GDM1 (cell line): ENCODE data around the gene RGS17.
A peak's percentile ranks its signal among the peaks of the same experiment; 100 is the strongest.
"Not testable (repeated sequence)": the region's sequence is repeated elsewhere in the genome, so short reads cannot be mapped to it uniquely, and the experiment has no call there.

Source experiments
- DNase-seq: peaks from one replicate; lab custom pipeline; 2025; lab: John Stamatoyannopoulos, UW

The RGS17 gene

DNA sequence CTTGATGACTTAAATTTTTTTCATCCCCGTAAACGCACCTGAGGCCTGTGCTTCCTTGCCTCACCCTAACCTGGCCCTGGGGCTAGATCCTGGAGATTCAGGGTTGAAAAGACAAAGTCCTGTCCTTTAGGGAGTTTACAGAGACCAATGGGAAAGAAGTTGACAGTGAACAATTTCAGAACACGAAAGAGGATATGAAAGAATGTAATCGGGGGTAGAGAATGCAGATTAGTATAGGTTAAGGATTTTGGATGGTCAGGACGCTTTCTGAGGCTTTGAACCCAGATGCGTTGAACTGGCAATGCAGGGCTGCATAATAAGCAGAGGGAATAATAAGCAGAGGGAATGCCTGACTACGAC, 146.6 kb downstream of the RGS17 start:
- no peak for DNase-seq

DNA sequence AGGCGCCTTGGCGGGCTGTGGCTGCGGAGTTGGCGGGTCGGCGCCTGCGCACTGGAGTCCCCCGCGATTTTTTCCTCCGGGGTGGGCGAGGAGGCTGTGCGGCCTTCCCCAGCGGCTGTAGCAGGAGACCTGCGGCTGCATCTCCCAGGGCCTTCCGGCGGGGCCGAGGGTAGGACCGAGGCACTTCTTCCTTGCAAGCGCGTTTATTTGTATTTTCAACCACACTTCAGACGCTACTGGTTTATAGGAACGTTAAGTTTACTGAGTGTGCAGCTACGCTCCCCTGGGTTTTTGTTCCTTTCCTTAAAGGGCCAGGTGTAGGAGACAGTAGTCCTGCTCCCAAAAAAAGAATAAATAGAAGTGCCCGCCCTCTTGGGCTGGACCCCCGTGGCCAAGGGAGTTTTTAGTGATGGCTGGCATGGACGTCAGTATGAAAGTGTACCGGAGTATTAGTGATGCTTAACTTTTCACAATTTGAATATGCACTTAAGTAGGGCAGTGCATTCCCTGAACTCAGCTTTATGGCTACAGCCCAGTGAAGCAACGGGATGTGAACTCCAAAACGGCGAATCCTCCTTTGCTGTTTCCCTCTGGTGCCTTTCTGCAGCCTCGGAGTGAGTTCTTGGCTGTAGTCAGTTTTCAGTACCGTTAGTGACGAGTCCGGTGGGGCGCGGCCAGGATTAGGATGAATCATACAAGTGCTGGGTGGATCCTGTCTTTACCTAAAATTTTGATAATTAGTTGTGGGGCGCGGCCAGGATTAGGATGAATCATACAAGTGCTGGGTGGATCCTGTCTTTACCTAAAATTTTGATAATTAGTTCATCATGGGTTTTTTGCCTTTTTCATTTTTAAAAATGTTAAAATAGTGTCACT, 147.2 kb downstream of the RGS17 start:
- DNase-seq = peak; percentile 49

DNA sequence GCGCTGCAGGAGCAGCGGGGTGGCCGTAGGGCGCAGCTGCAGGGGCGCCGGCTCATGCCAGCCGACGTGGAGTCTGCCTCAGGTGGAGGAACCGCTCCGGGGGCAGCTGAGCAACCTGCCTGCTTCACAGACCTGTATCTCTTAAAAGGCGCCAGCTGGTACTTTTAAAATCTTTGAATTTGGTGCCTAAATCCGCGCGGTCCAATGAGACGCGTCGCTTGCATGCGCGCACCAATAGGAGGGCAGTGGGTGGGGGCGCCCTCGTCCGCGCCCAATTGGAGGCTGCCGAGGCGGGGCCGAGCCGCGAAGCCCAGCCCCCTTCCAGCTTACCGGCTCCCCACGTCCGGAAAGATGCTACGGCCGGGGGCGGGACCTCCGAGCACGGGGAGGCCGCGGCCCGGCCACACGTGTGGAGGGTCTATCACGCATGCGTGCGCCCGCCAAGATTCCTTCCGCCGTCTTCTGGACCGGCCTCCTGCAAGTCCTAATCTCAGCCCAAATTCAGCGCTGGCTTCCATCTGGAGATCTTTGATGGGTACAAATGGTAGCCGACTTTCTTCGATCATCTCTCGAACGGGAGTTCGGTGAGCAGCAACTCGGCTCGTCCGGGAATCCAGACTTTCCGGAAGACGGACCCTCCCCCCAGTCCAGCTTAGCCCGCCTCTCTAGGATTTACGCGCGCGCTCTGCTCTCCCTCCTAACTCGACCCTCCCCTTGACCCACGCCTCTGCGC, 148.0 kb downstream of the RGS17 start, which contains the start of gene FBXO5:
Gene FBXO5, minus strand, starts transcription at position 138 of the 733 bp plus-strand sequence. Its CDS starts 82 bp downstream, at position 56.
- DNase-seq = peak; percentile 97

DNA sequence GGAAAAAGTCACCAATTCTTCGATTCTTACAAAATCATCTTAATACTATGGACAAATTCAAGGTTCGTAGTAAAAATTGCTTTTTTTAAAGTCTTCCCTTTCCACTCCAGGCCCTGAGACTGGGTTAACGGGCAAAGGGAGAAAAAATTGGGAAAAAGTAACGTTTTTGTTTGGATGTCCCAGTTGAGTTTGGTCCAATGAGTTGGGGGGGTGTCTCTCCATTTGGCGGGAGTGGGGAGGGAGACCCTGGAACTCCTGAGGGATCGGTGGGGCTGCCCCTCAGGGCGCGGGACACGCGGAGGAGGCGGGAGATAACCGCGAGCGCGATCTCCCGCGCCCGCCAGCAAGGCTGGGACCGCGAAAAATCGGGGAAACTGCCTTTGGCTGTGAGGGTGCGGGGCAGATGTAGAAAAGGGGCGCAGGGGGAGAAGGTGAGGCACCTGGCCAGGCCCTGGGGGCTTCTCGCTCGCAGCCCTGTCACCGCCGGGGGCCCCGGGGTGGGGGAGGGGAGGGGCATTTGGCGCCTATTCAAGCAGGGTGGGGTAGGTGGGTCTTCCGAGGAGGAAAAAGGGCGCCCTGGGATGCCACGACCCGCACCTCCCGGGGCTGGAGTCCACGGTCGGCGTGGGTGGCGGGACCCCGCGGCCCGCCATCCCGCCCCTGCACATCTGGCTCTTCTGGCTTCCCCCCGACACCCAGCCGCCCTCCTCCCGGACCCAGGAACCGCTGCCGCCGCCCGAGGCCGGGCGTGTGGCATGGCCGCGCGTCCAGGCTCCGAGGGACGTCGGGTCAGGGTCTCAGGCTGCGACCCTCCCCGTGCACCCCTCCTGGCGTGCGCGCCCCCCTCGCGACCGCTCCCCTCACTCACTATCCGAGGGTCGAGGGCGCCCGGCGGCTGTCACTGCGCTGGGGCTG, 148.8 kb downstream of the RGS17 start:
- DNase-seq = no peak

DNA sequence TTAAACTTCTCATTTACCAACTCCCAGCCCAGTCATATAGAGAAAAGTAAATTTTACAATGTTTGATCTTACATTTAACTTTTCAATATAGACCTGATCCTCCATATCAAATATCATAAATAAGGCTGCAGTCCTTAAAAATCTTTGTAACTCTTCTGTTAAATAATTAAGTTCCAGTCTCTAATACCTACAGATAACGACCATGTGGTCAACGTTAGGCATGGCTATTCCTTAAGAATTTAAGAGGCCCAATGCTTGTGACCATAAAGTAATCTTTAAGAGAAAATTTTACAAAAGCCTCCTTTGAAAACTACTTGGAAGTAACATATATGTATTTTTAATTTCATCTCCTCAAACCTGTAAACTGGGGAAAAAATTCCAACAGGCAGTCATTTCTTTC, 149.9 kb downstream of the RGS17 start:
- no peak for DNase-seq

DNA sequence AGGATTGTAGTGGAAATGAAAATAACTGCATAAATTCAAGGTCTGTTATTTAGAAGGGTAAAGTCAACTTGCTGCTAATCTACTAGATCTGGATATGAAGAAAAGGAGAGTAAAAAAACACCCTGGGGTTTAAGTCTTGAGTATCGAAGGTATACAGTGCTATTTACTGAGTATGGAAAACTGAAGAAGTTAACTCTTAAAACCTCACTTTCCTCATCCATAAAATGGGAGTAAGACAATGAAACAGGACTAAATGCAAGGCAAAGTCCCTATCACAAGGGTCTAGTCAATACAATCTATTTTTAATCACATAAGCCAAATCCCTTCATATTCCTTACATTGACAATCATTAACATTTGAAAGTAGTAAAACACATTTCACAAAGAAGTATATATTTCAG, 150.4 kb downstream of the RGS17 start:
- no peak for DNase-seq

DNA sequence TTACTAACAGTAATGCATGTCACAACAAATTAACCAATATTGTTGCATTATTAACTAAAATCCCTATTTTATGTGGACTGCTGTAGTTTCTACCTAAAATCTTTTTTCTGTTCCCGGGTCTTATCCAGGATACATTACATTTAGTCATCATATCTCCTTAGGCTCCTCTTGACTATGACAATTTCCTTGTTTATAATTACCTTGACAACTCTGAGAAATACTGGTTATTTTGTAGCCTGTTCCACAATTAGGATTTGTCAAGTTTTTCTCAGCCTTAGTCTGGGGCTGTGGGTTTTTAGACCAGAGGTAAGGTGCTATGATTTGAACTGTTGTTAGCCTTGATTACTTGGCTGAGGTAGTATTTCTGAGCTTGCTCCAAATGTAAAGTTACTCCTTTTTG, 152.0 kb downstream of the RGS17 start:
- no peak for DNase-seq

DNA sequence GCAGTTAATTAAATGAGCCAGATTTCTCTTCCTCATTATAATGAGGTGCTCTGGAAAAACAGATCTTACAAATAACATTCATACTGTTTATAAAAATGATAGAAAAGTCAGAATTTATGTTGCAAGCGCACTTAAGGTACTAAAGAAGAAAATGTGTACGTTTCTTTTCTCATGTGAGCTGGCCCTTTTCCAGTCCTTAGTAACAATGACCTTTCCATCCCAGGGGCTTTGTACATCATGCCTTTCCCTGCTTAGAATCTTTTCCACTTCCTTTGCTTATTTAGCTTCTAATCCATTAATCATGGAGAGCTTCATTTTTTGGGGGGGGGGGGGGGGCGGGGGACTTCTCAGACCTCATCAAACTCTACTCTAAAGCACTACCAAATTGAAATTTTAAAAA, 153.0 kb downstream of the RGS17 start:
- no peak for DNase-seq

DNA sequence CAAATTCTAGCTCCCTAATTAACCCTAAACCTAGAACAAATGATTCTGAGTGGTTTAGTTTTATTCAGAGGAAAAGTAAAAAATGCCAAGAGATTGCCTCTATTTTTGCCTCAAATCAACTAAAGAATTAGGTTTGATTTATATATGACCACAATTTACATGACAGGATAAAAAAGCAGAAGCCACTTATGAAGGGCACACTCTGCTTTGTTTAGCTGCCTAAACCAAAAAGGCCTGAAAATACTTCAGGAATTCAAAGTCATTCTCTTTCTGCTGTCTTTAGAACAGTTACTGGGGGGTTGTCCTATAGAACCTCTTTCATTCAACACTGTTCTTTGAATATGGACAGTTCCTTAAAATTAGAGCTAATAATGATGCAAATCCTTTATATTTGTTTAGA, 153.5 kb downstream of the RGS17 start:
- no peak for DNase-seq

DNA sequence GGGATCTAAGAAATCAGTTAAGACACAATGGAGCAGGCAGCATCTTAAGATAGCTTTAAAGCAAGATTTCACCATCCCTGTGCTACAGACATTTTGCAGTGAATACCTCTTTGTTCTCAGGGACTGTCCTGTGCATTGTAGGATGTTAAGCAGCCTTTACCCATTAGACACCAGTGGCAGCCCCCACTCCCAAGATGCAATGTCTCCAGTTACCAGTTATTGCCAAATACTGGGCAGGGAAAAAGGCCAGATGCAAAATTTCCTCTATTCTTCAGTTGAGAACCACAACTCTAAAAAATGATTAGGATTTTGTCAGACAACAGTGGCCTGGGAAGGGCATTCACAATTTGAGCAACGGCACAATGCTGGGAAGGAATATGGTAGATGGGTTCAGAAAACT, 154.3 kb downstream of the RGS17 start:
- no peak for DNase-seq

DNA sequence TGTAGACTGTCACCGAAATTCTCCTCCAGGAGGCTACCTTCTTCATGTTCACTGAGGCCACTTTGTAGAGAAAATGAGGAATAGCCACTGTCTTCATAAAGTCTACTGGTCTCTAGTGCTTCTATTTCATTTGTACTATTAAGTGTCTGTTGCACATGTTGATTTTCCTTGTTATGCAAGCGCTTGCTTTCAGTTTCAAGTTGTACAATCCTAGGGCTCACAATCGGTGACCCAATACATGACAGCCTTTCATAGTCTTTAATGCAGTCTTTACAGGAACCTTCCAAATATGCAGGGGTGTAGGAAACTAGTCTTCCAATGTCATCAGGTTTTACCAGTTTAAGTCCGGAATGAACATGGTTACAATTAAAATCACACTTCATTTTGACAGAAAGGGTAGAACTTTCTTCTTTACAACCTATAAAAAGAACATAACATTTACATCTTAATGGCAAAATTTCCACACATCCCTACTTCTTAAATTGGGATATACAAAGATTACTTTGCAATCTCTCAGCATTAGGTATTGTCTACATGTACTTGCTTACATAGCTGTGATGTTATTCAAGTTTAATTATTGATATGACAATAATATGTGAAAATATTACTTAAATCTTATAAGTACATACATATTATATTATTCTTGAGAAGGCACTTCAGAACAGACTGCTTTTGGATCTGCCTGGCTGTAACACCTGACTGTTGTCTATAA, 155.7 kb downstream of the RGS17 start:
- no peak for DNase-seq

DNA sequence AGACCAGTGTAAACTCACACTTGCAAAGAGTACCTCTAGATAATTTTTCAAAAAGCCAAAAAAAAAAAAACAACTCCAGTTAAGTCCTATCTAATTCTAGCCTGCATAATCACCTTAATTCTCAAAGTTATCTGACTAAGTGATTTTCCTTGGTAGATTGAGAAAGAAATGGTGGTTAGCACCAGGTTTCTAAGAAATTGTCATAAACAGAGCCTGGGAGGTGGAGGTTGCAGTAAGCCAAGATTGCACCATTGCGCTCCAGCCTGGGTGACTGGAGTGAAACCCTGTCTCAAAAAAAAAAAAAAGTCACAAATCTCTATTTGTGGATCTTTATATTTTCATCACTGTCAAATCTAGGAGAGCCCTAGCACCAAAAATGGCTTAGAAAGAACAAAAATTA, 157.2 kb downstream of the RGS17 start:
- no peak for DNase-seq

DNA sequence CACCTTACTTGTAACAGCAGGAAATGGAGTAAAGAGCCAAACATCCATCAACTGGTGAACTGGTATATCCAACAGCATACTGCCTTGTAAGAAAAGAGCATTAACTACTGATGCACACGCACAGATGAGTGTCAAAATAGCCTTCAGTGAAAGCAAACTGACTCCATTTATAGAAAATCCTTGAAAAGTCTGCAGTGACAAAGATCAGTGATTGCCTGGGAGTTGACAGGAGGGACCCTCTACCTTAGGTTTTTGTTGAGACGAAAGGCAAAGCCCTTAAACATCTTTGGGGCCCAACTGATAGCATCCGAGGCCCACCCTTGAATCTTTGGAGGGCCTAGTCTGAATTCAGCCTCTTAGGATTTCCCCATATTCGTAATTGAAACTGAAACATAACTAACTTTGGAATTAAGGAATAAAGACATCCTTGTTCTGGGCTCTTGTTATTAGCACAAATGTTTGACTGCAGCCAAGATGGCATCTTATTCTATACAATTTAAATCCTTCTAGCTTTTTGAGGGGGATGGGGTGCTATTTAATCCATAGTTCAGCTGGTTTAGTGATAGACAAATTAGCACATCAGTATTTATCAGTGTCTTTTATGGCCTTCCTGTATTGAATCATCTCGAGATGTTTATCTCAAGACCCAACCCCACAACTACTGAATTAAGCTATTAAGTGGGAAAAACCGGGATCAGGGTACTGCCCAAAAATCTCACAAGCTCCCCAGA, 161.2 kb downstream of the RGS17 start:
- DNase-seq = no peak

DNA sequence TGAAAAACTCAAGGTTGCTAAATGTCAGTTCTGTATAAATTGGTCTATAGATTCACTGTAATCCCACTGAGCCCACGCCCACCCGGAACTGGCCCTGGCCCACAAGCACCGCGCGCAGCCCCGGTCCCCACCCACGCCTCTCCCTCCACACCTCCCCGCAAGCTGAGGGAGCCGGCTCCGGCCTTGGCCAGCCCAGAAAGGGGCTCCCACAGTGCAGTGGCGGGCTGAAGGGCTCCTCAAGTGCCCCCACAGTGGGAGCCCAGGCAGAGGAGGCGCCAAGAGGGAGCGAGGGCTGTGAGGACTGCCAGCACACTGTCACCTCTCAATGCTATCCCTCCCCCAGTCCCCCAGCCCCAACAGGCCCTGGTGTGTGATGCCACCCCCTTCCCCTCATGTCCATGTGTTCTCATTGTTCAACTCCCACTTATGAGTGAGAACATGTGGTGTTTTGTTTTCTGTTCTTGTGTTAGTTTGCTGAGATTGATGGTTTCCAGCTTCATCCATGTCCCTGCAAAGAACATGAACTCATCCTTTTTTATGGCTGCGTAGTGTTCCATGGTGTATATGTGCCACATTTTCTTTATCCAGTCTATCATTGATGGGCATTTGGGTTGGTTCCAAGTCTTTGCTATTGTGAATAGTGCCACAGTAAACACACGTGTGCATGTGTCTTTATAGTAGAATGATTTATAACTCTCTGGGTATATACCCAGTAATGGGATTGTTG, 164.8 kb downstream of the RGS17 start:
- not testable (repeated sequence) for DNase-seq

DNA sequence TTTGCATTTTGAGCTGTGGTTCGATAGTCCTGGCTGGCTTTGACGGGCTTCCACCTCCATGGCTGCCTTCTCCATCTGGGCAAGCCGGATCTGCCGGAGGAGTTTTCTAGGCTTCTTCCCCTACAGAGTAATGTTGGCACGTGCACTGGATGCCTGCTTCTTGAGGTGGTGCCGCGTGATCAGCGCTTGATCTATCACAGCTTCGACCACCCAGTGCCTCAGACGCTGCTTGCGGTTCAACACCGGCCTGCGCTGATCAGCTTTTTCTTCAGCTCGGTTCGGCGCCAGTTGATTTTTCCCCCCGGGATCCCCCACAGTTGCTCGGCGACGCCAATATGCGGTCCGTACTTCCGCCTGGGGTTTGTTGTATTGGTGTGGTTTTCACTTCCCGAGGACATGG, 171.7 kb downstream of the RGS17 start:
- DNase-seq = no peak

DNA sequence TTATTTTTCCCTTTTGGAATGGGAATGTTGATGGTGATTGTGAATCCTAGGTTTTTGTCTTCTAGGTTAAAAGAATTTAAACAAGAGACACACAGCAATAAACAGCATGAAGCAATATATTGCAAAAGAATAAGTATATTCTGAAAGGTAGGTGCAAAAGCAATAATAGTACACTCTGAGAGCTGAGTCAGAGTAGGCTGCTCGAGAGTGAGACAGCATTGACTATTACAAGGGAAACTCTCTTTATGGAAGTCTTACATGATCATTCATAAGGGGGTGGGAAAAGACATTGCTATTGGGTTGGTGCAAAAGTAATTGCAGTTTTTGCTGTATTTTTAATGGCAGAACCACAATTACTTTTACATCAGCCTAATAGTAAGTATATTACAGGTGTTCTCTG, 173.3 kb downstream of the RGS17 start:
- no peak for DNase-seq
